Measurements from ENCODE around the gene HHAT. TPM values are rescaled to one million over a fixed set of nuclear protein-coding genes. Genes with fewer than 3 reads are reported as not detected.

HHAT gene
- total and polyA plus RNA-seq, 2 of the 4 experiments (the other 2 are of a cell fraction): 1.7 to 2.5 TPM

- intact Hi-C loops (cut with micrococcal nuclease): no loop called here
- in situ Hi-C loops (cut with MboI; ENCODE audit: low sequenced_read_pairs): no loop called here
- H3K4ac ChIP-seq (ENCODE audit: low read depth, low read length): no peak overlapping the region
- no peaks in the 10 kb centered on the region for H3K9me1 ChIP-seq (ENCODE audit: insufficient read depth, low read length)
- H3K79me1 ChIP-seq (ENCODE audit: low read depth in 1 of 2, low read length in 2 of 2): no peaks in the 10 kb centered on the region
- no peak overlapping the region for H2AK9ac ChIP-seq (replicated peaks; ENCODE audit: low read depth, low read length, poor library complexity)
- H3K4me2 ChIP-seq (ENCODE audit: low read depth, low read length): no peak overlapping the region
- H2BK15ac ChIP-seq (ENCODE audit: low read depth, low read length): no peak overlapping the region
- ATAC-seq (ENCODE audit: low read depth): no peak
- no peak overlapping the region for H3K4me3 ChIP-seq (ENCODE audit: insufficient read depth, low read depth, low read length)
- no peak overlapping the region for H4K5ac ChIP-seq (ENCODE audit: low read depth, low read length)
- POLR2A ChIA-PET (ENCODE audit: unreplicated experiment): no interaction called here
- H4K91ac ChIP-seq (ENCODE audit: insufficient read depth, low read depth, low read length): no peak overlapping the region
- WGBS, 2 experiments (ENCODE audit: extremely low coverage in 2 of 2, insufficient read length in 1 of 2): 92% methylated on average over 3 of the region's 7 CpGs; no CpG with 5 or more reads in 1 of the 2 experiments
- dilution Hi-C loops (cut with HindIII; ENCODE audit: low sequenced_read_pairs, unreplicated experiment): no loop called here
- H2AFZ ChIP-seq (replicated peaks; ENCODE audit: low read length, poor library complexity): no peak overlapping the region
- no peak overlapping the region for H3K14ac ChIP-seq (replicated peaks; ENCODE audit: low read depth, low read length)
- TF ChIP-seq MAZ (IDR thresholded peaks at IDR 0.05; ENCODE audit: borderline replicate concordance, low read depth, low read length) (no peak), CEBPB (IDR thresholded peaks at IDR 0.05; ENCODE audit: low read depth, low read length) (no peak), MAFK (IDR thresholded peaks at IDR 0.05; ENCODE audit: low read depth, low read length) (no peak), ELK1 (IDR thresholded peaks at IDR 0.05; ENCODE audit: borderline replicate concordance, low read depth, low read length) (no peak), RAD21 (IDR thresholded peaks at IDR 0.05; ENCODE audit: low read length) (no peak), NFE2L2 (IDR thresholded peaks at IDR 0.05; ENCODE audit: low read depth, low read length) (no peak), CHD1 (IDR thresholded peaks at IDR 0.05; ENCODE audit: low read depth, low read length) (no peak), RCOR1 (IDR thresholded peaks at IDR 0.05; ENCODE audit: insufficient replicate concordance, low read length) (no peak), MXI1 (IDR thresholded peaks at IDR 0.05; ENCODE audit: borderline replicate concordance, low read depth, low read length) (no peak), POLR2A (IDR thresholded peaks at IDR 0.05; ENCODE audit: low read depth, low read length) (no peak), FOS (IDR thresholded peaks at IDR 0.05; ENCODE audit: low read depth, low read length) (no peak), USF2 (IDR thresholded peaks at IDR 0.05; ENCODE audit: low read depth, low read length) (no peak), BHLHE40 (IDR thresholded peaks at IDR 0.05; ENCODE audit: low read depth, low read length) (no peak), CTCF (conservative IDR thresholded peaks at IDR 0.05; ENCODE audit: low read depth, low read length) (no peak), RFX5 (IDR thresholded peaks at IDR 0.05; ENCODE audit: low read depth, low read length) (no peak), SMC3 (IDR thresholded peaks at IDR 0.05; ENCODE audit: low read depth, low read length) (no peak)
- H4K20me1 ChIP-seq (ENCODE audit: insufficient read depth, low read length): no peaks in the 10 kb centered on the region
- H3K23ac ChIP-seq (ENCODE audit: low read depth, low read length): no peak overlapping the region
- H3K27ac ChIP-seq (ENCODE audit: insufficient read depth, low read length): no peak overlapping the region
- H3K56ac ChIP-seq (ENCODE audit: extremely low read depth, insufficient read depth, low read length): no peak overlapping the region
- H3K18ac ChIP-seq (ENCODE audit: low read depth, low read length): no peak overlapping the region
- H2BK120ac ChIP-seq (ENCODE audit: low read depth, low read length): no peak overlapping the region
- H2BK5ac ChIP-seq (ENCODE audit: low read depth, low read length, poor library complexity, severe bottlenecking): no peak overlapping the region
- CTCF ChIA-PET: no interaction called here
- no peaks in the 10 kb centered on the region for H3K9me3 ChIP-seq (ENCODE audit: control insufficient read depth, insufficient read depth, low read length)
- no TSS peak for BruUV-seq (replicated peaks)
- 0 out of 2 replicates have a peak, but pooled peaks cover 4% of the 10 kb centered on the region for H3K27me3 ChIP-seq (ENCODE audit: control insufficient read depth, insufficient read depth, low read length)
- H3K36me3 ChIP-seq (ENCODE audit: control insufficient read depth, insufficient read depth, low read length): no peaks in the 10 kb centered on the region
- H4K8ac ChIP-seq (ENCODE audit: low read depth in 2 of 2, low read length in 2 of 2): no peak overlapping the region
- no peak overlapping the region for H3K9ac ChIP-seq (ENCODE audit: low read depth, low read length)
- no peak overlapping the region for H2BK20ac ChIP-seq (ENCODE audit: low read depth, low read length)
- peaks cover 2% of the 10 kb centered on the region; the same call in 1 of the 2 replicates for H3K4me1 ChIP-seq (ENCODE audit: control insufficient read depth, insufficient read depth, low read length)
- no peak for DNase-seq
- no peak overlapping the region for H2AK5ac ChIP-seq (ENCODE audit: low read depth, low read length)
These were observed 3.5 kb downstream of the HHAT start for GRCh38 chr1:210332233-210332632.
